Caco-2 (cell line): Measurements from ENCODE around the gene SGMS1. TPM values are rescaled to one million over a fixed set of nuclear protein-coding genes. Genes with fewer than 3 reads are reported as not detected.

Source experiments
- BruUV-seq: library from RNA; stranded (reverse); fragments of 400-500 nt; replicated peaks from 2 replicates; lab custom pipeline; 2021; lab: Mats Ljungman, UMichigan
- CTCF ChIA-PET: fragments of 300-600 bp; sonication (Branson Sonifier 250); formaldehyde crosslinking; loops from one replicate; lab custom pipeline; 2022; ENCODE audit warnings: antibody characterized with exemption; lab: Charles Lee
- POLR2A ChIA-PET: fragments of 300-600 bp; sonication (Branson Sonifier 250); formaldehyde crosslinking; loops from one replicate; lab custom pipeline; 2022; ENCODE audit warnings: antibody characterized with exemption; lab: Charles Lee
- DNase-seq, 2 experiments: peaks; one replicate each; pipeline versions ENCODE4 v3.0.0 to v3.0.0-alpha.2; 2020 to 2022
- H3K27me3 ChIP-seq: replicated peaks from 2 replicates; pipeline ENCODE4 v1.6.0; 2011; ENCODE audit warnings: low read length; ENCODE audit not compliant: control insufficient read depth, insufficient read depth
- H3K36me3 ChIP-seq: 2 replicates; pipeline ENCODE4 v1.5.1; 2011; ENCODE audit warnings: low read length; ENCODE audit not compliant: control insufficient read depth, insufficient read depth
- H3K4me1 ChIP-seq: fragments of 250-450 bp; sonication (Bioruptor Pico); 2 replicates; pipeline ENCODE4 v1.5.1; 2020; ENCODE audit warnings: mild to moderate bottlenecking
- H3K4me3 ChIP-seq: 2 replicates; pipeline ENCODE4 v1.5.1; 2011; ENCODE audit warnings: low read depth, mild to moderate bottlenecking, control low read depth, low read length
- H3K9me3 ChIP-seq: fragments of 250-450 bp; sonication (Bioruptor Pico); 2 replicates; pipeline ENCODE4 v1.5.1; 2020; ENCODE audit warnings: mild to moderate bottlenecking, moderate library complexity
- H3K27ac Mint-ChIP-seq: one replicate; pipeline ENCODE4 v1.8.0; 2022; ENCODE audit warnings: mixed read lengths; ENCODE audit not compliant: unreplicated experiment
- H3K27me3 Mint-ChIP-seq: one replicate; pipeline ENCODE4 v1.8.0; 2022; ENCODE audit warnings: mixed read lengths; ENCODE audit not compliant: insufficient read depth, unreplicated experiment
- H3K36me3 Mint-ChIP-seq: one replicate; pipeline ENCODE4 v1.8.0; 2022; ENCODE audit warnings: mild to moderate bottlenecking, mixed read lengths; ENCODE audit not compliant: insufficient read depth, unreplicated experiment
- H3K4me1 Mint-ChIP-seq: one replicate; pipeline ENCODE4 v1.8.0; 2022; ENCODE audit warnings: low read depth, mixed read lengths; ENCODE audit not compliant: unreplicated experiment
- H3K4me3 Mint-ChIP-seq: one replicate; pipeline ENCODE4 v1.8.0; 2022; ENCODE audit warnings: mild to moderate bottlenecking, moderate library complexity, mixed read lengths; ENCODE audit not compliant: unreplicated experiment
- H3K9me3 Mint-ChIP-seq: one replicate; pipeline ENCODE4 v1.8.0; 2022; ENCODE audit warnings: mixed read lengths; ENCODE audit not compliant: unreplicated experiment
- intact Hi-C: fragments of 100-400 bp; cut with micrococcal nuclease; formaldehyde crosslinking; loops from one replicate; pipeline ENCODE4 v1.10.0; 2022; ENCODE audit not compliant: unreplicated experiment
- total RNA-seq: library from RNA; stranded (reverse); gene quantifications from 2 replicates; pipeline ENCODE4 v1.2.3, GENCODE V29; 2022
- TF ChIP-seq, protein P1 (sequence below), 2 experiments: fragments of 200-600 bp in 1 of 2; IDR thresholded peaks; 1 replicate in 1 of 2; 2 replicates in 1 of 2; pipeline versions ENCODE4 v1.5.1 to v1.8.0; 2011 to 2022; ENCODE audit warnings: antibody characterized with exemption in 1 of 2, control low read depth in 1 of 2, inconsistent platforms in 1 of 2, low read depth in 1 of 2, low read length in 1 of 2, mild to moderate bottlenecking in 1 of 2, moderate library complexity in 1 of 2; ENCODE audit not compliant: insufficient read depth in 1 of 2, severe bottlenecking in 1 of 2, unreplicated experiment in 1 of 2

The SGMS1 gene
- total RNA-seq, 1 experiment from 2014 or later: 30.5 TPM

DNA sequence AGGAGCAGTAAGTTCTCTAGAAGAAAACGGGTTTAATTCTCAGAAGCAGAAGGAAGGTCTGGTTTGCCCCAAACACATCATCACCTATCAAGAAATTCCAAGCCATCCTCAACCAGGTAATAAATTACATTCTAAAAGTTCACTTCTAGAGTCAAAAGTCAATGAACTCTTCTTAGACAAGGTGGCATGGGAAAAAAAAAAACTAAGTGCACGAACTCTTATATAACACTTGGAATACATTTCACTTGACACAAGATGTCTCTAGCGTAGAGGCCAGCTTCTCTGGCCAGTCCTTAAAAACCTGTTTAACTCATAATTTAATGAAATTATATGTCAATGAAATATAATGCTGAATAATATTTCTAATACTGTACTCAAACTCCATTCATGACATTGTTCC, 200.3 kb downstream of the SGMS1 start:
- no peak overlapping the region for H3K27ac Mint-ChIP-seq
- no peaks in the 10 kb centered on the region for H3K9me3 Mint-ChIP-seq
- TF ChIP-seq, protein P1, sequence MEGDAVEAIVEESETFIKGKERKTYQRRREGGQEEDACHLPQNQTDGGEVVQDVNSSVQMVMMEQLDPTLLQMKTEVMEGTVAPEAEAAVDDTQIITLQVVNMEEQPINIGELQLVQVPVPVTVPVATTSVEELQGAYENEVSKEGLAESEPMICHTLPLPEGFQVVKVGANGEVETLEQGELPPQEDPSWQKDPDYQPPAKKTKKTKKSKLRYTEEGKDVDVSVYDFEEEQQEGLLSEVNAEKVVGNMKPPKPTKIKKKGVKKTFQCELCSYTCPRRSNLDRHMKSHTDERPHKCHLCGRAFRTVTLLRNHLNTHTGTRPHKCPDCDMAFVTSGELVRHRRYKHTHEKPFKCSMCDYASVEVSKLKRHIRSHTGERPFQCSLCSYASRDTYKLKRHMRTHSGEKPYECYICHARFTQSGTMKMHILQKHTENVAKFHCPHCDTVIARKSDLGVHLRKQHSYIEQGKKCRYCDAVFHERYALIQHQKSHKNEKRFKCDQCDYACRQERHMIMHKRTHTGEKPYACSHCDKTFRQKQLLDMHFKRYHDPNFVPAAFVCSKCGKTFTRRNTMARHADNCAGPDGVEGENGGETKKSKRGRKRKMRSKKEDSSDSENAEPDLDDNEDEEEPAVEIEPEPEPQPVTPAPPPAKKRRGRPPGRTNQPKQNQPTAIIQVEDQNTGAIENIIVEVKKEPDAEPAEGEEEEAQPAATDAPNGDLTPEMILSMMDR (IDR thresholded peaks at IDR 0.05; ENCODE audit: insufficient read depth in 1 of 2, low read depth in 1 of 2, low read length in 1 of 2, severe bottlenecking in 1 of 2, unreplicated experiment in 1 of 2): no peak
- Histone ChIP-seq H3K9me3 (no peaks in the 10 kb centered on the region), H3K27me3 (no peaks in the 10 kb centered on the region), H3K4me3 (no peak overlapping the region), H3K4me1 (peaks cover 13% of the 10 kb centered on the region), H3K36me3 (no peaks in the 10 kb centered on the region)
- peaks cover 17% of the 10 kb centered on the region for H3K4me1 Mint-ChIP-seq
- POLR2A ChIA-PET: no interaction called here
- no peaks in the 10 kb centered on the region for H3K27me3 Mint-ChIP-seq
- CTCF ChIA-PET: no interaction called here
- intact Hi-C loops: loop anchor here (2.0 kb wide), 1 partner anchor 133 kb away; no protein-coding TSS in a partner anchor
- no peak overlapping the region for H3K4me3 Mint-ChIP-seq
- no peaks in the 10 kb centered on the region for H3K36me3 Mint-ChIP-seq
- no TSS peak for BruUV-seq
- DNase-seq: no peak

- ChIA-PET CTCF (interaction anchor here (2.4 kb wide), 1 partner anchor 54 kb away, joined by 9 read pairs; no protein-coding TSS in a partner anchor), POLR2A (no interaction called here)
- intact Hi-C loops: loop anchor here (2.0 kb wide), 1 partner anchor 131 kb away; no protein-coding TSS in a partner anchor
- no peaks in the 10 kb centered on the region for H3K27me3 ChIP-seq
- H3K4me3 ChIP-seq: no peak overlapping the region
- H3K27ac Mint-ChIP-seq: no peak overlapping the region
- no peaks in the 10 kb centered on the region for H3K36me3 ChIP-seq
- H3K4me1 Mint-ChIP-seq: peaks cover 17% of the 10 kb centered on the region
- no peaks in the 10 kb centered on the region for H3K27me3 Mint-ChIP-seq
- H3K9me3 Mint-ChIP-seq: no peaks in the 10 kb centered on the region
- TF ChIP-seq, protein P1 (IDR thresholded peaks at IDR 0.05; ENCODE audit: insufficient read depth in 1 of 2, low read depth in 1 of 2, low read length in 1 of 2, severe bottlenecking in 1 of 2, unreplicated experiment in 1 of 2): no peak
- DNase-seq: no peak
- BruUV-seq: no TSS peak
- H3K36me3 Mint-ChIP-seq: peaks cover 6% of the 10 kb centered on the region
- no peak overlapping the region for H3K4me3 Mint-ChIP-seq
- H3K9me3 ChIP-seq: no peaks in the 10 kb centered on the region
- H3K4me1 ChIP-seq: peaks cover 13% of the 10 kb centered on the region
Measured at GRCh38 chr10:50422259-50422658, 201.5 kb downstream of the SGMS1 start.

DNA sequence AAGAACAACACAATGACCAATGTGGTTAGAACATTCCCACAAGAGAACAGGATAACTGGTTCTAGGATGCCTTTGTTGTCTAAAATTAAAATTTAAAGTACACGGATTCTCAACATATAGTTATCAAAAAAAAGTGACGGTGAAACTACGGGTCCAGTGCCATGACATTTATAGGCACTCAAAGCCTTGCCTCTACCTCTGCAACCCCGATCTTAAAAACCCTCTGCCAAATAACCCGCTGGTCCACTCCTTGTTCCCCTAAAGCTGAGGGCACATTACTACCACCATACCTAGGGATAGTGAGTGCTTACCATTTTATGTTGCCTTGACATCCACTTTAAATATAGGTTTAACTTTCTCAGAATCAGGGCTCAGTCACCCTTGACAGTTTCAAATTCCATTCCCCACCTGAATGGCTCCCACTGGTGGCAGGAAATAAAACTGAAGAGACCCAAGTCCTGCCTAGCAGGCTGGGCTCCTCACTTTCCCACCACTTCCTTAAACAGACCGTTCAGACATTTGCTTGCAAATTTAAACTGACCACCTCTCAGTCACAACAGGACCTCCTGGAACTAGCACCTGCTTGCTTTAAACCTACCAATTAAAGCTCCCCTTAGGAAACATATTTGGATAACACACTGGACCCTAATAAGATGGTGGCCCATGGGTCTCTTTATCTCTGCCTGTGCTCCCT, 202.6 kb downstream of the SGMS1 start:
- peak; percentile 68 to 76 for DNase-seq
- Histone ChIP-seq H3K4me3 (no peak overlapping the region), H3K36me3 (no peaks in the 10 kb centered on the region), H3K27me3 (no peaks in the 10 kb centered on the region), H3K4me1 (peaks cover 17% of the 10 kb centered on the region), H3K9me3 (no peaks in the 10 kb centered on the region)
- H3K36me3 Mint-ChIP-seq: peaks cover 6% of the 10 kb centered on the region
- no peak overlapping the region for H3K4me3 Mint-ChIP-seq
- no peaks in the 10 kb centered on the region for H3K27me3 Mint-ChIP-seq
- ChIA-PET POLR2A (no interaction called here), CTCF (interaction anchor here (2.4 kb wide), 1 partner anchor 53 kb away, joined by 9 read pairs; no protein-coding TSS in a partner anchor)
- intact Hi-C loops: loop anchor here (1.0 kb wide), 1 partner anchor 54 kb away; no protein-coding TSS in a partner anchor
- TF ChIP-seq, protein P1 (IDR thresholded peaks at IDR 0.05; ENCODE audit: insufficient read depth in 1 of 2, low read depth in 1 of 2, low read length in 1 of 2, severe bottlenecking in 1 of 2, unreplicated experiment in 1 of 2): peak; percentile 92
- H3K27ac Mint-ChIP-seq: peak overlapping the region; percentile 2
- BruUV-seq: no TSS peak
- H3K4me1 Mint-ChIP-seq: peaks cover 24% of the 10 kb centered on the region
- no peaks in the 10 kb centered on the region for H3K9me3 Mint-ChIP-seq
